H9 (cell line): Measurements from ENCODE around the gene DCHS2. TPM values are rescaled to one million over a fixed set of nuclear protein-coding genes. Genes with fewer than 3 reads are reported as not detected.

Source experiments
- DNase-seq: peaks from one replicate; pipeline ENCODE4 v3.0.0-alpha.2; 2017
- H2AFZ ChIP-seq: one replicate; pipeline ENCODE4 v1.6.1; 2013; ENCODE audit warnings: mild to moderate bottlenecking, low read length, control low read depth, moderate library complexity
- H2AK5ac ChIP-seq: 2 replicates; pipeline ENCODE4 v1.6.1; 2013; ENCODE audit warnings: low read length, control low read depth, mixed read lengths; ENCODE audit not compliant: insufficient read length
- H2BK120ac ChIP-seq: one replicate; pipeline ENCODE4 v1.6.1; 2013; ENCODE audit warnings: low read depth, mild to moderate bottlenecking, low read length, control low read depth, inconsistent platforms; ENCODE audit not compliant: poor library complexity, severe bottlenecking
- H2BK12ac ChIP-seq: 2 replicates; pipeline ENCODE4 v1.6.1; 2013; ENCODE audit warnings: low read length, control low read depth, mixed read lengths, low read depth; ENCODE audit not compliant: insufficient read length
- H2BK15ac ChIP-seq: 2 replicates; pipeline ENCODE4 v1.6.1; 2013; ENCODE audit warnings: low read depth, low read length, control low read depth
- H2BK20ac ChIP-seq: one replicate; pipeline ENCODE4 v1.6.1; 2013; ENCODE audit warnings: low read depth, mild to moderate bottlenecking, low read length, control low read depth, inconsistent platforms; ENCODE audit not compliant: poor library complexity, severe bottlenecking
- H2BK5ac ChIP-seq: 2 replicates; pipeline ENCODE4 v1.6.1; 2013; ENCODE audit warnings: low read length, control low read depth, mixed read lengths; ENCODE audit not compliant: insufficient read length
- H3K14ac ChIP-seq: 2 replicates; pipeline ENCODE4 v1.6.1; 2013; ENCODE audit warnings: low read length, control low read depth; ENCODE audit not compliant: insufficient read depth
- H3K18ac ChIP-seq: 2 replicates; pipeline ENCODE4 v1.6.1; 2013; ENCODE audit warnings: low read depth, mild to moderate bottlenecking, mixed read lengths, low read length, control low read depth; ENCODE audit not compliant: insufficient read length
- H3K23ac ChIP-seq: 2 replicates; pipeline ENCODE4 v1.6.1; 2013; ENCODE audit warnings: low read length, control low read depth, mixed read lengths, low read depth; ENCODE audit not compliant: insufficient read length
- H3K23me2 ChIP-seq: 2 replicates; pipeline ENCODE4 v1.6.1; 2013; ENCODE audit warnings: low read depth, mild to moderate bottlenecking, mixed read lengths, low read length, control low read depth; ENCODE audit not compliant: insufficient read length, poor library complexity, severe bottlenecking
- H3K27ac ChIP-seq: 2 replicates; pipeline ENCODE4 v1.5.1; 2013; ENCODE audit warnings: low read length, control low read depth, mixed read lengths, low read depth; ENCODE audit not compliant: insufficient read length
- H3K27me3 ChIP-seq: 2 replicates; pipeline ENCODE4 v1.6.1; 2013; ENCODE audit warnings: low read length, control low read depth, inconsistent platforms; ENCODE audit not compliant: insufficient read depth
- H3K4ac ChIP-seq: 2 replicates; pipeline ENCODE4 v1.6.1; 2013; ENCODE audit warnings: low read depth, mild to moderate bottlenecking, control low read depth, inconsistent platforms, low read length, moderate library complexity
- H3K4me1 ChIP-seq: 2 replicates; pipeline ENCODE4 v1.6.1; 2013; ENCODE audit warnings: low read length, control low read depth, inconsistent platforms; ENCODE audit not compliant: insufficient read depth
- H3K4me2 ChIP-seq: 2 replicates; pipeline ENCODE4 v1.6.1; 2013; ENCODE audit warnings: low read length, control low read depth, mixed read lengths; ENCODE audit not compliant: insufficient read length, insufficient read depth
- H3K56ac ChIP-seq: 2 replicates; pipeline ENCODE4 v1.6.1; 2013; ENCODE audit warnings: low read depth, mild to moderate bottlenecking, mixed read lengths, low read length, control low read depth; ENCODE audit not compliant: insufficient read length
- H3K79me1 ChIP-seq: 2 replicates; pipeline ENCODE4 v1.6.1; 2013; ENCODE audit warnings: low read depth, mild to moderate bottlenecking, moderate library complexity, low read length, control low read depth, inconsistent platforms; ENCODE audit not compliant: insufficient read depth, poor library complexity, severe bottlenecking
- H3K79me2 ChIP-seq: 2 replicates; pipeline ENCODE4 v1.6.1; 2013; ENCODE audit warnings: low read length, control low read depth, inconsistent platforms; ENCODE audit not compliant: insufficient read depth
- H3K9ac ChIP-seq: 2 replicates; pipeline ENCODE4 v1.6.1; 2013; ENCODE audit warnings: low read length, control low read depth, mixed read lengths; ENCODE audit not compliant: insufficient read length; ENCODE audit errors: extremely low read depth
- H3K9me3 ChIP-seq: one replicate; pipeline ENCODE4 v1.6.1; 2013; ENCODE audit warnings: low read depth, low read length, inconsistent platforms; ENCODE audit not compliant: control insufficient read depth
- H3T11ph ChIP-seq: one replicate; pipeline ENCODE4 v1.6.1; 2013; ENCODE audit warnings: mild to moderate bottlenecking, low read length, control low read depth, inconsistent platforms
- H4K20me1 ChIP-seq: one replicate; pipeline ENCODE4 v1.6.1; 2013; ENCODE audit not compliant: control insufficient read depth, insufficient read length, insufficient read depth
- H4K5ac ChIP-seq: 2 replicates; pipeline ENCODE4 v1.6.1; 2013; ENCODE audit warnings: low read depth, mild to moderate bottlenecking, mixed read lengths, low read length, control low read depth; ENCODE audit not compliant: insufficient read length
- H4K8ac ChIP-seq: replicated peaks from 2 replicates; pipeline ENCODE4 v1.6.1; 2013; ENCODE audit warnings: low read length, control low read depth, mixed read lengths, low read depth; ENCODE audit not compliant: insufficient read length
- H4K91ac ChIP-seq: 2 replicates; pipeline ENCODE4 v1.6.1; 2013; ENCODE audit warnings: low read depth, mild to moderate bottlenecking, moderate library complexity, mixed read lengths, low read length, control low read depth; ENCODE audit not compliant: insufficient read length
- H3K27ac Mint-ChIP-seq, 3 experiments: 2 replicates in 2 of 3; 3 replicates in 1 of 3; pipeline ENCODE4 v1.8.0; 2020 to 2021; ENCODE audit warnings: mixed read lengths in 3 of 3, mild to moderate bottlenecking in 1 of 3, moderate library complexity in 1 of 3
- H3K27me3 Mint-ChIP-seq: 2 replicates; pipeline ENCODE4 v1.8.0; 2021; ENCODE audit warnings: low read depth, mild to moderate bottlenecking, moderate library complexity, mixed read lengths
- H3K36me3 Mint-ChIP-seq, 3 experiments: 2 replicates in 2 of 3; 3 replicates in 1 of 3; pipeline ENCODE4 v1.8.0; 2020 to 2021; ENCODE audit warnings: low read depth in 3 of 3, mixed read lengths in 3 of 3; ENCODE audit not compliant: insufficient read depth in 1 of 3
- H3K4me1 Mint-ChIP-seq, 2 experiments: 2 replicates each; pipeline ENCODE4 v1.8.0; 2020; ENCODE audit warnings: mixed read lengths in 2 of 2
- H3K4me3 Mint-ChIP-seq, 2 experiments: 2 replicates in 1 of 2; 3 replicates in 1 of 2; pipeline ENCODE4 v1.8.0; 2020 to 2021; ENCODE audit warnings: mild to moderate bottlenecking in 2 of 2, mixed read lengths in 2 of 2, moderate library complexity in 1 of 2
- H3K9me3 Mint-ChIP-seq, 2 experiments: 2 replicates in 1 of 2; 3 replicates in 1 of 2; pipeline ENCODE4 v1.8.0; 2020; ENCODE audit warnings: mild to moderate bottlenecking in 2 of 2, mixed read lengths in 2 of 2, moderate library complexity in 1 of 2
- CTCF ChIP-seq: fragments of 200-600 bp; sonication (generic); conservative IDR thresholded peaks from 3 replicates; pipeline ENCODE4 v1.8.0; 2021; ENCODE audit warnings: antibody characterized with exemption, mild to moderate bottlenecking
- WGBS: extraction: QIAGEN DNeasy Blood & Tissue Kit; methylation state at CpG from one replicate; pipeline ENCODE4 v1.1.7; 2013; ENCODE audit warnings: missing lambda C conversion rate, low lambda C conversion rate, mixed read lengths; ENCODE audit not compliant: insufficient read length; ENCODE audit errors: extremely low coverage; 5-methylcytosine and 5-hydroxymethylcytosine counted together
- total RNA-seq: library from RNA; stranded (reverse); gene quantifications from 2 replicates; pipeline ENCODE4 v1.2.1, GENCODE V29; 2021

The DCHS2 gene
- total RNA-seq, 1 experiment from 2014 or later, result 0.57 TPM

- no peak overlapping the region for H3K9ac ChIP-seq
- H3K79me1 ChIP-seq, result no peaks in the 10 kb centered on the region
- no peaks in the 10 kb centered on the region for H3K27me3 ChIP-seq
- no peak for TF ChIP-seq CTCF
- H2BK120ac ChIP-seq, result no peak overlapping the region
- Mint-ChIP-seq H3K27ac (no peak overlapping the region), H3K4me1 (0 out of 4 replicates have a peak, but pooled peaks cover 0 to 2% of the 10 kb centered on the region in 2 experiments), H3K27me3 (no peaks in the 10 kb centered on the region), H3K4me3 (no peak overlapping the region), H3K9me3 (no peaks in the 10 kb centered on the region), H3K36me3 (0 out of 7 replicates have a peak, but pooled peaks cover 0 to 1% (median 0%) of the 10 kb centered on the region in 3 experiments)
- H3K23me2 ChIP-seq, result no peaks in the 10 kb centered on the region
- no peak overlapping the region for H3K4me2 ChIP-seq
- no peak overlapping the region for H3K14ac ChIP-seq
- DNase-seq, result no peak
- H3K9me3 ChIP-seq, result no peaks in the 10 kb centered on the region
- no peaks in the 10 kb centered on the region for H3K4me1 ChIP-seq
- H2BK12ac ChIP-seq, result no peak overlapping the region
- no peaks in the 10 kb centered on the region for H3K79me2 ChIP-seq
- WGBS, result no CpG with 5 or more reads among the region's 1 CpG
- H3T11ph ChIP-seq, result no peak overlapping the region
- H4K91ac ChIP-seq, result no peak overlapping the region
- no peak overlapping the region for H3K56ac ChIP-seq
- H2BK15ac ChIP-seq, result no peak overlapping the region
- no peak overlapping the region for H2AK5ac ChIP-seq
- H4K8ac ChIP-seq, result no peak overlapping the region
- H3K27ac ChIP-seq, result no peak overlapping the region
- H3K4ac ChIP-seq, result no peak overlapping the region
- H4K20me1 ChIP-seq, result no peaks in the 10 kb centered on the region
- no peak overlapping the region for H4K5ac ChIP-seq
- H2AFZ ChIP-seq, result no peak overlapping the region
- no peak overlapping the region for H3K18ac ChIP-seq
- no peak overlapping the region for H3K23ac ChIP-seq
- H2BK20ac ChIP-seq, result no peak overlapping the region
- no peak overlapping the region for H2BK5ac ChIP-seq
Measured at GRCh38 chr4:154450966-154451365, 40.6 kb downstream of the DCHS2 start.
